Osteocyte (in vitro differentiated cells): ENCODE results near the gene KRTAP4-8. TPM values are rescaled to one million over a fixed set of nuclear protein-coding genes. Genes with fewer than 3 reads are reported as not detected.
"Not testable (repeated sequence)": the region's sequence is repeated elsewhere in the genome, so short reads cannot be mapped to it uniquely, and the experiment has no call there.

ENCODE experiments used
- DNase-seq: peaks from one replicate; pipeline ENCODE4 v3.0.0; 2021; ENCODE audit warnings: mixed read lengths; ENCODE audit not compliant: unreplicated experiment; ENCODE audit errors: extremely low spot score
- H3K27ac Mint-ChIP-seq: one replicate; pipeline ENCODE4 v1.8.0; 2021; ENCODE audit warnings: mild to moderate bottlenecking, mixed read lengths; ENCODE audit not compliant: unreplicated experiment
- H3K27me3 Mint-ChIP-seq: one replicate; pipeline ENCODE4 v1.8.0; 2021; ENCODE audit warnings: mixed read lengths; ENCODE audit not compliant: unreplicated experiment
- H3K36me3 Mint-ChIP-seq: one replicate; pipeline ENCODE4 v1.8.0; 2021; ENCODE audit warnings: mixed read lengths; ENCODE audit not compliant: unreplicated experiment
- H3K4me1 Mint-ChIP-seq: one replicate; pipeline ENCODE4 v1.8.0; 2021; ENCODE audit warnings: mixed read lengths; ENCODE audit not compliant: unreplicated experiment
- H3K4me3 Mint-ChIP-seq: one replicate; pipeline ENCODE4 v1.8.0; 2021; ENCODE audit warnings: mild to moderate bottlenecking, moderate library complexity, mixed read lengths; ENCODE audit not compliant: unreplicated experiment
- H3K9me3 Mint-ChIP-seq: one replicate; pipeline ENCODE4 v1.8.0; 2021; ENCODE audit warnings: mixed read lengths; ENCODE audit not compliant: unreplicated experiment
- total RNA-seq: library from RNA; stranded (reverse); gene quantifications from 2 replicates; pipeline ENCODE4 v1.2.1, GENCODE V29; 2021
- TF ChIP-seq, protein P1 (sequence below): fragments of 200-600 bp; sonication (generic); IDR thresholded peaks from 2 replicates; pipeline ENCODE4 v1.5.0; 2021; ENCODE audit warnings: antibody characterized with exemption, mild to moderate bottlenecking, moderate library complexity

The KRTAP4-8 gene
- total RNA-seq, 1 donor from 2014 or later, result not detected

DNA sequence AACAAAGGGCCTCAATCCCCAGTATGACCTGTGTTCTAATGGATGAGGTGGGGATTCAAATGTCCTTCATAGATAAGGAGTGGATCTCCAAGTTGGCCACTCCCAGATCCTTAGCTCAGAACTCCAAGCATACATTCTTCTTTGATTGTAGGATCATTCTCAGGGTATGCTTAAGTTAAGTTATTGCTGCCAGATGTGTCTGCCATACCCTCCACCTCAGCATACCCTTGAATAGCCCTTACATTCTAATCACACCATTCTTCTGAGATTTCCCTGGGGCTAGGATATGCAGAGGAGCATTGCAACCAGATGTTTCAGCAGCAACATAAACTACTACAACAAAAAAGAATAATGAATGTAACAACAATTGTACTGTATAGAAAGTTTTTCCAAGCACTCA is 30.7 kb downstream of the KRTAP4-8 start:
- no peak for DNase-seq
- no peaks in the 10 kb centered on the region for H3K36me3 Mint-ChIP-seq
- no peak overlapping the region for H3K27ac Mint-ChIP-seq
- TF ChIP-seq, protein P1, sequence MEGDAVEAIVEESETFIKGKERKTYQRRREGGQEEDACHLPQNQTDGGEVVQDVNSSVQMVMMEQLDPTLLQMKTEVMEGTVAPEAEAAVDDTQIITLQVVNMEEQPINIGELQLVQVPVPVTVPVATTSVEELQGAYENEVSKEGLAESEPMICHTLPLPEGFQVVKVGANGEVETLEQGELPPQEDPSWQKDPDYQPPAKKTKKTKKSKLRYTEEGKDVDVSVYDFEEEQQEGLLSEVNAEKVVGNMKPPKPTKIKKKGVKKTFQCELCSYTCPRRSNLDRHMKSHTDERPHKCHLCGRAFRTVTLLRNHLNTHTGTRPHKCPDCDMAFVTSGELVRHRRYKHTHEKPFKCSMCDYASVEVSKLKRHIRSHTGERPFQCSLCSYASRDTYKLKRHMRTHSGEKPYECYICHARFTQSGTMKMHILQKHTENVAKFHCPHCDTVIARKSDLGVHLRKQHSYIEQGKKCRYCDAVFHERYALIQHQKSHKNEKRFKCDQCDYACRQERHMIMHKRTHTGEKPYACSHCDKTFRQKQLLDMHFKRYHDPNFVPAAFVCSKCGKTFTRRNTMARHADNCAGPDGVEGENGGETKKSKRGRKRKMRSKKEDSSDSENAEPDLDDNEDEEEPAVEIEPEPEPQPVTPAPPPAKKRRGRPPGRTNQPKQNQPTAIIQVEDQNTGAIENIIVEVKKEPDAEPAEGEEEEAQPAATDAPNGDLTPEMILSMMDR, result no peak
- no peak overlapping the region for H3K4me3 Mint-ChIP-seq
- peaks cover 21% of the 10 kb centered on the region for H3K4me1 Mint-ChIP-seq
- H3K9me3 Mint-ChIP-seq, result no peaks in the 10 kb centered on the region
- no peaks in the 10 kb centered on the region for H3K27me3 Mint-ChIP-seq

DNA sequence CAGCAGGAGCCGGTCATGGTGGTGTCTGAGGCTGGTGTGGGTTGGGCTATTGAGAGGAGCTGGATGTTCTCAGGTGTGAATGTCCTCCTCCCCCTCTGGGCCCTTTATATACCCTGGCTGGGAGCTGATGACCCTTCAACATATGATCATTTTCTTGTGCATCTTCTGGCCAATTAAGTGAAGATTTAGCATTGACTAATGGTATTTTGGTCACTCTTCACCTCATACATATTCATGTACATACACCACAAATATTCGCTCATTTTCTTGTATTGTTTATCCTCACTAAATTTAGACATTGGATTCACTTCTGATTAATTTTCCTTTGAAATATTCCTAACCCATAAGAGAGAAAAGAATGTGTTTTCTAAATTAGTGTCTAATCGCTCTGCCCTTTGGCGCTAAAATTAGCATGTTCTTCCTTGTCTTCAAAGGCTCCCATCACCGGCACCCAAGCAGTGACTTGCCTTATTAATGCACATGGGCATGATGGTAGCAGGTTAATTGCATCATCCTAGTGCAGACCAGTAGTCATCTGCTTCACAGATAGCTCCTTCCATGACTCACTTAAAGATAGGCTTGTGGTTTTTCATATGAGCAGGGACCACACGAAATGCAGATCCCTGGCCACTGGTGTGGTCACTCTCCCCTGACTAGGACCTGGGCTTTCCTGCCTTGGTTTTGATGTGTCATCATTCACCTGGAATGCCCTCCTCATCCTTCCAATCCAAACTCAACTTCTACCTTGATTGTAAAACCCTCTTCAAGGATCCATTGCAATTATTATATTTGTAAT is 31.9 kb downstream of the KRTAP4-8 start, which contains the start of gene KRTAP2-4:
KRTAP2-4 (minus strand) TSS at position 51 of the 796 bp plus-strand sequence; CDS start at position 17, 34 bp downstream.
- TF ChIP-seq, protein P1, result no peak
- Mint-ChIP-seq H3K27ac (no peak within 1 kb of the TSS), H3K9me3 (no peaks in the 10 kb centered on the region), H3K4me3 (no peak within 1 kb of the TSS), H3K27me3 (no peaks in the 10 kb centered on the region), H3K4me1 (peaks cover 34% of the 10 kb centered on the region), H3K36me3 (no peaks in the 10 kb centered on the region)
- DNase-seq, result no peak

DNA sequence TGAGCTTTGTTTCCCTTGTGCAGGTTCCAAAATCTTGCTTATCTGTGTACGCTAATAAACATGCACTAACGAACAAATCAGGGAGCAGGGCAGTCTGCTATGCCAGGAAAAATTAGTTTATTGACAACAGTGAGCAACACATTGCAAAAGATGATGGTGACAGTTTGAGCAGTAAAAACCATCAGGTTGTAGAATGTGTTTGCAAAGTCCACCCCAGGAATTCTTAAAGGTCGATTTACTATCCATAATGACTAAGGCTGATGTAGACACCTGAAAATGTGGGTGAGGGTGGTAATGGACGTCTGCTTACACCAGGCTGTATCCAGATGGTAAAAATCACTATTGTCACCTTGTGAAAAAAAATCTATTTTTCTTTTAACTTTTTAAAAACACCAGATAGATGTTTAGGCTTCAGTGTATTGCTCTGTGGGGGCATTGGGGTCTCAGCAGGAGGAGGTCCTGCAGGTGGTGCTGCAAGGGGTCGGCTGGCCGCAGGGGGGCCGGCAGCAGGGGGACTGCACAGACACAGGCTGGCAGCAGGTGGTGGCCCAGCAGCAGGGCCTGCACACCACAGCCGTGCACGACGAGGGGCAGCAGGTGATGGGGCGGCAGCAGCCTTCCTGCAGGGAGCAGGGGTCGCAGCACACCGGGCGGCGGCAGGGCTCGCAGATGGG is 32.8 kb downstream of the KRTAP4-8 start:
- not testable (repeated sequence) for H3K27ac Mint-ChIP-seq, DNase-seq, H3K27me3 Mint-ChIP-seq, H3K36me3 Mint-ChIP-seq, H3K9me3 Mint-ChIP-seq, H3K4me3 Mint-ChIP-seq
- H3K4me1 Mint-ChIP-seq, result peaks cover 42% of the 10 kb centered on the region

DNA sequence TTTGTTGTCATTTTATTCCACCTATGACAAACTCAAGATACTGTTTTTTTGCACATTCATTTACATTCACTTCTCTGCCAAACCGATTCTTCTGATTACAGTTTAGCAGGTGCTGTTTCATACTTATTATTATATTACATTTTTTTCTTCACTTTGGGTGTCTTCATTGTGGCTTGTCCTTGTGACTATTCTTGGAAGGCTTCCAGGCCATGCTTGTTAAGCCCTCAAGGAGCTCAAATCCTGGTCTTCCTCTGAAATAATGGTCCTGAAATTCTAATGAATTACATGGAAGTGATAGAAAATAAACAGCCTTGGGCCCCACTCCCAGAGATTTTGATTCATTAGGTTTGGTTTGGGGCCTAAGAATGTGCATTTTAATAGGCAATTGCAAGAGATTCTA is 33.6 kb downstream of the KRTAP4-8 start:
- Mint-ChIP-seq H3K4me3 (no peak overlapping the region), H3K27me3 (no peaks in the 10 kb centered on the region)

DNA sequence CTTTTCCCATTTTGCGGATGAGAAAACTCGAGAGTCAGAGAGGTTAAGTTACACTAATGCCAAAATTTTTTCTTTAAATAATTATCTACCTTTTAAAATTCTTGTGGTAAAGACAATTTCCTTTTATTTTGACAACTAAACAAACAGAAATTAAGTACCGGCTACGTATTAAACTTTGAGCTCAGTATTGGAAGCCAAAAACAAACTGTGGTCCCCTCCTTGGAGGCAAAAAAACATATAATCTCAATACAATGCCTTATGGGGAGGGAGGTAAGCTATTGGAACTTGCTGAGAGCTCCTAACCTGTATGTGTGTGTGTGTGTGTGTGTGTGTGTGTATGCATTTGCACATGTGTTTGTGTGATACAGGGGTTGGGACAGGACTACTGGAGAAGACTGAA is 34.5 kb downstream of the KRTAP4-8 start:
- no peaks in the 10 kb centered on the region for H3K9me3 Mint-ChIP-seq
- no peaks in the 10 kb centered on the region for H3K36me3 Mint-ChIP-seq
- DNase-seq, result no peak
- H3K4me1 Mint-ChIP-seq, result peaks cover 54% of the 10 kb centered on the region
- H3K4me3 Mint-ChIP-seq, result no peak overlapping the region
- H3K27ac Mint-ChIP-seq, result peak overlapping the region; percentile 90
- TF ChIP-seq, protein P1, result no peak
- no peaks in the 10 kb centered on the region for H3K27me3 Mint-ChIP-seq

More for the DNA sequence above, 33.6 kb downstream of the KRTAP4-8 start:
- Mint-ChIP-seq H3K27ac (no peak overlapping the region), H3K4me1 (peaks cover 48% of the 10 kb centered on the region), H3K36me3 (no peaks in the 10 kb centered on the region), H3K9me3 (no peaks in the 10 kb centered on the region)
- TF ChIP-seq, protein P1, result no peak
- no peak for DNase-seq
